HAP-1 (cell line): ENCODE measurements around the gene NALF2.

Source experiments
- DNase-seq, 2 experiments: peaks; one replicate each; pipeline ENCODE4 v3.0.0-alpha.2; 2016 to 2020; ENCODE audit warnings: low spot score in 2 of 2
- H3K27me3 ChIP-seq: fragments of 250-450 bp; sonication (Bioruptor Pico); 2 replicates; pipeline ENCODE4 v1.5.1; 2020; ENCODE audit warnings: low read depth, mild to moderate bottlenecking, moderate library complexity
- H3K36me3 ChIP-seq: fragments of 250-450 bp; sonication (Bioruptor Pico); replicated peaks from 2 replicates; pipeline ENCODE4 v1.5.1; 2020; ENCODE audit warnings: mild to moderate bottlenecking
- H3K4me1 ChIP-seq: fragments of 250-450 bp; sonication (Bioruptor Pico); 2 replicates; pipeline ENCODE4 v1.5.1; 2020; ENCODE audit warnings: mild to moderate bottlenecking
- H3K4me3 ChIP-seq: fragments of 250-450 bp; sonication (Bioruptor Pico); 2 replicates; pipeline ENCODE4 v1.5.1; 2020; ENCODE audit warnings: mild to moderate bottlenecking, moderate library complexity
- H3K9me3 ChIP-seq: fragments of 250-450 bp; sonication (Bioruptor Pico); 2 replicates; pipeline ENCODE4 v1.5.1; 2020; ENCODE audit warnings: mild to moderate bottlenecking, moderate library complexity
- in situ Hi-C: fragments of 300-500 bp; cut with MboI; formaldehyde crosslinking; loops from 3 replicates; pipeline ENCODE4 v1.14.3; 2020; ENCODE audit warnings: low sequenced_read_pairs, inconsistent platforms, mixed read lengths

NALF2 gene

GRCh38 chrX:69503782-69504625 is at the start of gene NALF2:
Gene NALF2 (plus strand): TSS chrX:69504326. CDS start chrX:69505283, 957 bp downstream.
- no peaks in the 10 kb centered on the region; the same call in 1 of the 2 replicates for H3K27me3 ChIP-seq
- DNase-seq, result peak; percentile 80 to 91
- no peaks in the 10 kb centered on the region for H3K9me3 ChIP-seq
- H3K4me3 ChIP-seq, result peak within 1 kb of the TSS; percentile 87
- peaks cover 16% of the 10 kb centered on the region for H3K4me1 ChIP-seq
- H3K36me3 ChIP-seq, result peaks cover 14% of the 10 kb centered on the region
- in situ Hi-C loops, result no loop called here

- no peaks in the 10 kb centered on the region for H3K4me1 ChIP-seq
- no peak for DNase-seq
- peaks cover 9% of the 10 kb centered on the region for H3K27me3 ChIP-seq
- no peaks in the 10 kb centered on the region for H3K36me3 ChIP-seq
- no peaks in the 10 kb centered on the region for H3K9me3 ChIP-seq
- no peak overlapping the region for H3K4me3 ChIP-seq
- in situ Hi-C loops, result no loop called here
These were observed 46.4 kb upstream of the NALF2 start for GRCh38 chrX:69457756-69458155.

- H3K4me1 ChIP-seq, result no peaks in the 10 kb centered on the region
- DNase-seq, result no peak
- in situ Hi-C loops, result no loop called here
- no peaks in the 10 kb centered on the region for H3K9me3 ChIP-seq
- H3K27me3 ChIP-seq, result no peaks in the 10 kb centered on the region; the same call in 1 of the 2 replicates
- H3K36me3 ChIP-seq, result no peaks in the 10 kb centered on the region
- no peak overlapping the region for H3K4me3 ChIP-seq
These were observed 37.6 kb upstream of the NALF2 start for GRCh38 chrX:69466546-69466945.

GRCh38 chrX:69469975-69470374 is 34.2 kb upstream of the NALF2 start:
- in situ Hi-C loops, result no loop called here
- Histone ChIP-seq H3K27me3 (no peaks in the 10 kb centered on the region; the same call in 1 of the 2 replicates), H3K4me1 (no peaks in the 10 kb centered on the region), H3K9me3 (no peaks in the 10 kb centered on the region), H3K36me3 (no peaks in the 10 kb centered on the region), H3K4me3 (no peak overlapping the region)
- no peak for DNase-seq

- Histone ChIP-seq H3K36me3 (no peaks in the 10 kb centered on the region), H3K4me3 (no peak overlapping the region), H3K9me3 (no peaks in the 10 kb centered on the region), H3K27me3 (peaks cover 13% of the 10 kb centered on the region), H3K4me1 (no peaks in the 10 kb centered on the region)
- in situ Hi-C loops, result no loop called here
- DNase-seq, result no peak
These were observed 14.5 kb upstream of the NALF2 start for GRCh38 chrX:69489625-69490024.

- Histone ChIP-seq H3K9me3 (no peaks in the 10 kb centered on the region), H3K27me3 (peaks cover 12% of the 10 kb centered on the region), H3K36me3 (no peaks in the 10 kb centered on the region), H3K4me1 (no peaks in the 10 kb centered on the region), H3K4me3 (no peak overlapping the region)
- DNase-seq, result peak; percentile 28 to 80
- in situ Hi-C loops, result no loop called here
These were observed 10.9 kb upstream of the NALF2 start for GRCh38 chrX:69493193-69493592.

- in situ Hi-C loops, result no loop called here
- no peaks in the 10 kb centered on the region for H3K36me3 ChIP-seq
- H3K4me3 ChIP-seq, result no peak overlapping the region
- DNase-seq, result no peak
- H3K4me1 ChIP-seq, result no peaks in the 10 kb centered on the region
- no peaks in the 10 kb centered on the region for H3K9me3 ChIP-seq
- peaks cover 12% of the 10 kb centered on the region for H3K27me3 ChIP-seq
These were observed 10.4 kb upstream of the NALF2 start for GRCh38 chrX:69493766-69494165.

- Histone ChIP-seq H3K9me3 (no peaks in the 10 kb centered on the region), H3K36me3 (no peaks in the 10 kb centered on the region), H3K4me3 (no peak overlapping the region), H3K4me1 (no peaks in the 10 kb centered on the region), H3K27me3 (peaks cover 7% of the 10 kb centered on the region)
- in situ Hi-C loops, result no loop called here
- no peak for DNase-seq
These were observed 7.9 kb upstream of the NALF2 start for GRCh38 chrX:69496183-69496582.

- peak in 1 of 2 experiments; percentile 69 for DNase-seq
- Histone ChIP-seq H3K4me1 (peaks cover 6% of the 10 kb centered on the region), H3K27me3 (peaks cover 5% of the 10 kb centered on the region), H3K9me3 (no peaks in the 10 kb centered on the region), H3K36me3 (peaks cover 5% of the 10 kb centered on the region; the same call in 1 of the 2 replicates), H3K4me3 (no peak overlapping the region)
- in situ Hi-C loops, result no loop called here
These were observed 2.7 kb upstream of the NALF2 start for GRCh38 chrX:69501429-69501828.

- Histone ChIP-seq H3K9me3 (no peaks in the 10 kb centered on the region), H3K27me3 (no peaks in the 10 kb centered on the region; the same call in 1 of the 2 replicates), H3K36me3 (peaks cover 14% of the 10 kb centered on the region), H3K4me3 (peak overlapping the region; percentile 87), H3K4me1 (peaks cover 16% of the 10 kb centered on the region)
- no peak for DNase-seq
- in situ Hi-C loops, result no loop called here
These were observed 821 bp upstream of the NALF2 start for GRCh38 chrX:69503228-69503781.

- H3K4me3 ChIP-seq, result peak overlapping the region; percentile 87
- peak in 1 of 2 experiments; percentile 17 for DNase-seq
- in situ Hi-C loops, result no loop called here
These were observed 793 bp downstream of the NALF2 start for GRCh38 chrX:69504626-69505612.

GRCh38 chrX:69505772-69506616 is 1.9 kb downstream of the NALF2 start:
- DNase-seq, result peak in 1 of 2 experiments; percentile 29
- H3K27me3 ChIP-seq, result no peaks in the 10 kb centered on the region
- H3K4me1 ChIP-seq, result peaks cover 16% of the 10 kb centered on the region
- peak overlapping the region; percentile 87 for H3K4me3 ChIP-seq
- in situ Hi-C loops, result no loop called here
- no peaks in the 10 kb centered on the region for H3K9me3 ChIP-seq
- peaks cover 14% of the 10 kb centered on the region for H3K36me3 ChIP-seq

More at GRCh38 chrX:69504626-69505612, 793 bp downstream of the NALF2 start:
- Histone ChIP-seq H3K27me3 (no peaks in the 10 kb centered on the region), H3K36me3 (peaks cover 14% of the 10 kb centered on the region), H3K9me3 (no peaks in the 10 kb centered on the region), H3K4me1 (peaks cover 16% of the 10 kb centered on the region)
